ENCODE results near the gene TK1.

DNA sequence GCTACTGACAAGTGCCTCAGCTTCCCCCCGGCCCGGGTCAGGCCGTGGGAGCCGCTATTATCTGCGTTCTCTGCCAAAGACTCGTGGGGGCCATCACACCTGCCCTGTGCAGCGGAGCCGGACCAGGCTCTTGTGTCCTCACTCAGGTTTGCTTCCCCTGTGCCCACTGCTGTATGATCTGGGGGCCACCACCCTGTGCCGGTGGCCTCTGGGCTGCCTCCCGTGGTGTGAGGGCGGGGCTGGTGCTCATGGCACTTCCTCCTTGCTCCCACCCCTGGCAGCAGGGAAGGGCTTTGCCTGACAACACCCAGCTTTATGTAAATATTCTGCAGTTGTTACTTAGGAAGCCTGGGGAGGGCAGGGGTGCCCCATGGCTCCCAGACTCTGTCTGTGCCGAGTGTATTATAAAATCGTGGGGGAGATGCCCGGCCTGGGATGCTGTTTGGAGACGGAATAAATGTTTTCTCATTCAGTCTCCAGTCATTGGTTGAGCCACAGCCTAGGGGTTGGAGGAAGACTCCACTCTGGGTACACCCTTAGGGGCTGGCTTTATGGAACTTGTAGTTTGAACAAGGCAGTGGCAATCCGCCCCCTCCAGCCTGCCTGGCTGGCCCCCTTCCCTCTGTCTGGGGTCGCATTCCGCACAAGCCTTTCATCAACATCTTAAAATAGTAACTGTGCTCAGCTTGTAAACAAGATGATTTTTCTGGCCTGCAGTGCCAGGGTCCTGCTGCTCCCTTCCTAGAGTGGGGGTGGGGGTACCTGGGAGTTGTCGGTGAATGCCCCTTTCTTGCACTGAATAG lies 14.4 kb downstream of the TK1 start:
- TF ChIP-seq POLR2A (IDR thresholded peaks at IDR 0.05; ENCODE audit: extremely low read depth, insufficient read length) (no peak), MYC (IDR thresholded peaks at IDR 0.05; ENCODE audit: low read depth, low read length) (no peak), MAX (IDR thresholded peaks at IDR 0.05; ENCODE audit: low read depth, low read length) (no peak)
- TF ChIP-seq, protein P1, sequence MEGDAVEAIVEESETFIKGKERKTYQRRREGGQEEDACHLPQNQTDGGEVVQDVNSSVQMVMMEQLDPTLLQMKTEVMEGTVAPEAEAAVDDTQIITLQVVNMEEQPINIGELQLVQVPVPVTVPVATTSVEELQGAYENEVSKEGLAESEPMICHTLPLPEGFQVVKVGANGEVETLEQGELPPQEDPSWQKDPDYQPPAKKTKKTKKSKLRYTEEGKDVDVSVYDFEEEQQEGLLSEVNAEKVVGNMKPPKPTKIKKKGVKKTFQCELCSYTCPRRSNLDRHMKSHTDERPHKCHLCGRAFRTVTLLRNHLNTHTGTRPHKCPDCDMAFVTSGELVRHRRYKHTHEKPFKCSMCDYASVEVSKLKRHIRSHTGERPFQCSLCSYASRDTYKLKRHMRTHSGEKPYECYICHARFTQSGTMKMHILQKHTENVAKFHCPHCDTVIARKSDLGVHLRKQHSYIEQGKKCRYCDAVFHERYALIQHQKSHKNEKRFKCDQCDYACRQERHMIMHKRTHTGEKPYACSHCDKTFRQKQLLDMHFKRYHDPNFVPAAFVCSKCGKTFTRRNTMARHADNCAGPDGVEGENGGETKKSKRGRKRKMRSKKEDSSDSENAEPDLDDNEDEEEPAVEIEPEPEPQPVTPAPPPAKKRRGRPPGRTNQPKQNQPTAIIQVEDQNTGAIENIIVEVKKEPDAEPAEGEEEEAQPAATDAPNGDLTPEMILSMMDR (IDR thresholded peaks at IDR 0.05; ENCODE audit: low read depth, low read length): no peak

Measured in NB4 (cell line).